ENCODE results near the gene FAM131A. TPM values are rescaled to one million over a fixed set of nuclear protein-coding genes. Genes with fewer than 3 reads are reported as not detected.
A peak's percentile ranks its signal among the peaks of the same experiment; 100 is the strongest.

The FAM131A gene
- total RNA-seq, 2 experiments from 2014 or later = 3.6 to 4.4 TPM

GRCh38 chr3:184306341-184306972 lies 30.9 kb upstream of the FAM131A start:
- H3K4me1 Mint-ChIP-seq = peaks cover 10% of the 10 kb centered on the region
- no peak overlapping the region for H3K4me3 Mint-ChIP-seq
- no peak for DNase-seq
- ChIA-PET CTCF (no interaction called here), POLR2A (no interaction called here)
- no peaks in the 10 kb centered on the region for H3K9me3 Mint-ChIP-seq
- H3K36me3 Mint-ChIP-seq (ENCODE audit: low read depth) = peaks cover 69% of the 10 kb centered on the region
- no peaks in the 10 kb centered on the region for H3K27me3 Mint-ChIP-seq
- H3K27ac Mint-ChIP-seq = no peak overlapping the region

DNA sequence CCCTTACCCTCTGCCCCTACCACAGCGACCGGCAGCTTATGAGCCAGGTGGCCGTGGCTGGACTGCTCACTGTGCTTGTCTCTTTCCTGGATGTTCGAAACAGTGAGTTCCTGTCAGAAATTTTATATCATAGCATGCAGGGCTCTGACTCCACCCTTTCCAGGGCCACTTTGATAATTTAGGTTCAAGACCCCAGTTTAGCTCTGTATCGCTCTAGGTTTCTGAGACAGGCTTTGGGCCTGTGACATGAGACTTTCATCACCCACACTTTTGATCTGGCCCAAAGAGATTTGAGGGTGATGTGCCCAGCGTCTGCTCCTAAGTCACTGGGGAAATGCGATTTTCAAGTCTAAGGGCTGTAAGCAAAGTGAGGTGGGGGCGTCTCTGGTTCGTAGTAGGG lies 29.5 kb upstream of the FAM131A start:
- Mint-ChIP-seq H3K27ac (no peak overlapping the region), H3K9me3 (no peaks in the 10 kb centered on the region), H3K4me1 (peaks cover 6% of the 10 kb centered on the region), H3K36me3 (ENCODE audit: low read depth) (peaks cover 56% of the 10 kb centered on the region), H3K27me3 (no peaks in the 10 kb centered on the region), H3K4me3 (no peak overlapping the region)
- DNase-seq = no peak
- ChIA-PET POLR2A (no interaction called here), CTCF (no interaction called here)

DNA sequence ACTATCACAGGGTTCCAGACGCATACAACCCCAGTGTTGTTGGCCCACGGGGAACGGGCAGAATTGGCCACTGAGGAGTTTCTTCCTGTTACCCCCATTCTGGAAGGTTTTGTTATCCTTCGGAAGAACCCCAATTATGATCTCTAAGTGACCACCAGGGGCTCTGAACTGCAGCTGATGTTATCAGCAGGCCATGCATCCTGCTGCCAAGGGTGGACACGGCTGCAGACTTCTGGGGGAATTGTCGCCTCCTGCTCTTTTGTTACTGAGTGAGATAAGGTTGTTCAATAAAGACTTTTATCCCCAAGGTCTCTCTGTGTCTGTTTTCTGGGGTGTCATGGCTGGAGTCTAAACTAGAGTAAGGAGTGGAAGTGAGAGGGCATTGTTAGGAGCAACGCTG lies 28.7 kb upstream of the FAM131A start:
- H3K36me3 Mint-ChIP-seq (ENCODE audit: low read depth) = peaks cover 49% of the 10 kb centered on the region
- POLR2A ChIA-PET = no interaction called here
- no peak for DNase-seq
- H3K27ac Mint-ChIP-seq = no peak overlapping the region
- H3K4me1 Mint-ChIP-seq = peaks cover 6% of the 10 kb centered on the region
- H3K9me3 Mint-ChIP-seq = no peaks in the 10 kb centered on the region
- H3K4me3 Mint-ChIP-seq = no peak overlapping the region
- CTCF ChIA-PET = no interaction called here
- H3K27me3 Mint-ChIP-seq = no peaks in the 10 kb centered on the region

- DNase-seq = no peak
- Mint-ChIP-seq H3K4me1 (peaks cover 10% of the 10 kb centered on the region), H3K36me3 (ENCODE audit: low read depth) (peaks cover 32% of the 10 kb centered on the region), H3K9me3 (no peaks in the 10 kb centered on the region), H3K27ac (no peak overlapping the region), H3K4me3 (no peak overlapping the region), H3K27me3 (no peaks in the 10 kb centered on the region)
- CTCF ChIA-PET = interaction anchor here (0.6 to 1.3 kb wide), 3 partner anchors 11 to 467 kb away, joined by 3 to 4 read pairs (median 3); no protein-coding TSS in a partner anchor
- POLR2A ChIA-PET = no interaction called here
Observed at GRCh38 chr3:184311633-184312032, 25.8 kb upstream of the FAM131A start.

GRCh38 chr3:184314363-184314699 lies 23.1 kb upstream of the FAM131A start, which contains the start of gene EIF4G1:
Gene EIF4G1 (plus strand): TSS chr3:184314606. CDS start chr3:184315797, 1,191 bp downstream.
- ChIA-PET POLR2A (no interaction called here), CTCF (no interaction called here)
- Mint-ChIP-seq H3K27ac (peak within 1 kb of the TSS; percentile 92), H3K4me3 (peak within 1 kb of the TSS; percentile 83), H3K9me3 (no peaks in the 10 kb centered on the region), H3K27me3 (no peaks in the 10 kb centered on the region), H3K4me1 (peaks cover 30% of the 10 kb centered on the region), H3K36me3 (ENCODE audit: low read depth) (peaks cover 29% of the 10 kb centered on the region)
- DNase-seq = peak; percentile 92

DNA sequence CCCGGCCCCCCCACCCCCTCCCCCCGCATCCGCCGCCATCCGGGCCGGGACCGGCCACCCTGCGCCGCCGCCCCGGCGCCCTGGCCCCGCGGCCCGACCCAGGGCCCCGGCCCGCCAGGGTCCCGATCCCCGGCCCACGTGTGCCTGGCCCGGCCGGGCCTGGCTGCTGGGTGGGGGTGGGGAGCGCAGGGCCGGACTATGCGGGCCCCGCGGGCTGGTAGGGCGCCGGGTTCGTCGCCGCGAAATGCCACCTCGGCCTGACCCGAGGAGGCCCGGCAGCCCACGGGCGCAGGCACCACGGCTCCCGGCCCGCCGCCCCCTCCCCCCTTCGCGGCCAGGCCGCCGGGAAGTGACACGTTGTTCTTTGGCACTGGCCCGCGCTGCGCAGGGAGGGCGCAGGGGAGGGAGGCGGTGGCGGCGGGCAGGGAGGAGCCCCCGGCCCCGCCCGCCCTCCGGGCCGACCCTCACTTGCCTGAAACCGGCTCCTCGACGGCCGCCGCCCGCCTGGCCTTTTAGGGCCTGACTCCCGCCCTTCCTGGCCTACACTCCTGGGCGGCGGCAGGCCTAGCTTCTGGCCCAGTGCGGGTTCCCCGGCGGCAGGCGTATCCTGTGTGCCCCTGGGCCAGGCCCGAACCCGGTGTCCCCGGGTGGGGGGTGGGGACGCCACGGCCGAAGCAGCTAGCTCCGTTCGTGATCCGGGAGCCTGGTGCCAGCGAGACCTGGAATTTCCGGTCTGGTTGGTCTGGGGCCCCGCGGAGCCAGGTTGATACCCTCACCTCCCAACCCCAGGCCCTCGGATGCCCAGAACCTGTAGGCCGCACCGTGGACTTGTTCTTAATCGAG lies 22.5 kb upstream of the FAM131A start:
- DNase-seq = peak; percentile 63
- POLR2A ChIA-PET = interaction anchor here (0.6 kb wide), 1 partner anchor 197 kb away, joined by 3 read pairs; no protein-coding TSS in a partner anchor
- peaks cover 35% of the 10 kb centered on the region for H3K4me1 Mint-ChIP-seq
- H3K36me3 Mint-ChIP-seq (ENCODE audit: low read depth) = peaks cover 29% of the 10 kb centered on the region
- H3K27ac Mint-ChIP-seq = peak overlapping the region; percentile 92
- no peaks in the 10 kb centered on the region for H3K9me3 Mint-ChIP-seq
- peak overlapping the region; percentile 83 for H3K4me3 Mint-ChIP-seq
- no peaks in the 10 kb centered on the region for H3K27me3 Mint-ChIP-seq
- CTCF ChIA-PET = interaction anchor here (3.4 kb wide), 1 partner anchor 12 kb away, joined by 10 read pairs; no protein-coding TSS in a partner anchor

- ChIA-PET POLR2A (interaction anchor here (0.6 kb wide), 1 partner anchor 197 kb away, joined by 3 read pairs; no protein-coding TSS in a partner anchor), CTCF (interaction anchor here (0.9 to 3.4 kb wide), 4 partner anchors 10 to 20 kb away, joined by 3 to 10 read pairs (median 4); no protein-coding TSS in a partner anchor)
- H3K36me3 Mint-ChIP-seq (ENCODE audit: low read depth) = peaks cover 27% of the 10 kb centered on the region
- no peaks in the 10 kb centered on the region for H3K9me3 Mint-ChIP-seq
- peak overlapping the region; percentile 92 for H3K27ac Mint-ChIP-seq
- H3K4me1 Mint-ChIP-seq = peaks cover 35% of the 10 kb centered on the region
- no peaks in the 10 kb centered on the region for H3K27me3 Mint-ChIP-seq
- no peak for DNase-seq
- peak overlapping the region; percentile 83 for H3K4me3 Mint-ChIP-seq
Observed at GRCh38 chr3:184315543-184315867, 21.9 kb upstream of the FAM131A start.

DNA sequence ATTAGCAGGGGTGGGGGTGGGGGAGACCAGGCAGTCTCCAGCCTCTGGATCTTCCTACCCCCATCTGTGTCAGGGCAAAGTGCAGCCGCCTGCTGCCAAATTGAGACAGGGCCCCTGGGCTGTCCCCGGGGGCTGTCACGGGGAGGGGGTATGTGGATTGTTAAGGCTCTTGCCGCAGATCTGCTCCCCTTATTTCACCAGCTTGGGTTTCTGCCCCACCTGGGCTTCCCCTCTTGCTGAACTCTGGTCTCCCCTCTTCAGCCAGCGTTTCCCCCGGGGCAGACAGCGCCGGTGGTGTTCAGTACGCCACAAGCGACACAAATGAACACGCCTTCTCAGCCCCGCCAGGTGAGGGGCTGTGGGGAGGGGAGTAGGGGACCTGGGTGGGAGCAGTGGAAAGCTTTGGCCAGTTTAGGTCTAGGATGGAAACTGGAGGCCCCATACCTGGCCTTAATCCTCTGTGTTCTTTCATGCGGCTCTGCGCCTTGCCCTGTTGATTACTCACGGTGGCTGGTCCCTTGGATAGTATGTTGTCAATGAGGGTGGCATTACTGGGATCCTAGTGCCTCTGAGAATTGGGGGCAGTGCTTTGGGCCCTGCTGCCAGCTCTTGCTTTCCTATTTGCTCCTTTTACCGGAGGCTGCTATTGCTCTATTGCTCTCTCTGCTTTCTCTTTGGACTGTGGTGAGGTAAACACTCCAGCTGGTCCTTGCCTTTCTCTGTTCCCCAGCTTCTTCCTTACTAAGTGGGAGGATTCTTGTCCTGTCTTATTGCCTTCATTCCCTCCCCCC lies 21.3 kb upstream of the FAM131A start:
- ChIA-PET POLR2A (interaction anchor here (0.6 kb wide), 1 partner anchor 196 kb away, joined by 3 read pairs; no protein-coding TSS in a partner anchor), CTCF (interaction anchor here (0.9 to 3.4 kb wide), 4 partner anchors 9 to 19 kb away, joined by 3 to 10 read pairs (median 4); no protein-coding TSS in a partner anchor)
- DNase-seq = no peak
- Mint-ChIP-seq H3K4me1 (peaks cover 39% of the 10 kb centered on the region), H3K27me3 (no peaks in the 10 kb centered on the region), H3K4me3 (peak overlapping the region; percentile 83), H3K9me3 (no peaks in the 10 kb centered on the region), H3K36me3 (ENCODE audit: low read depth) (peaks cover 32% of the 10 kb centered on the region), H3K27ac (peak overlapping the region; percentile 92)

DNA sequence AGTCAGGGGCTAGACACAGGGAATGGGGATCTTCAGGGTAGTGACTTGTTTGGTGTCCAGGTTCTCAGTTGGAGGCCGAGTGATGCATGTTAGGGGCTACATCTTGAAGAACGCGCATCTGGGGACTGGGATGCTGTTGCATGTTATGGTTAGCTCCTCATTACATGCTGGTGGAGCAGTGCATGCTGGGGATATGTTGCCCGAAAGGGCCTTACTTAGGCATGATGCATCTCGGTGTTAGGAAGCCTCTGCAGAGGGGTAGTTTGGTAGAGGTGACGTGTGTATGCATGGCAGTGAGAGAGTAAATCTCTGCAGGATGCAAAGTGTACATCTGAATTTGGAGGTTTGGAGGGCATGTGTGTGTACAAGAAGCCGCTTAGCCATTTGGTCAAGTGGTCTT lies 20.6 kb upstream of the FAM131A start:
- ChIA-PET CTCF (interaction anchor here (3.4 kb wide), 1 partner anchor 10 kb away, joined by 10 read pairs; no protein-coding TSS in a partner anchor), POLR2A (no interaction called here)
- peaks cover 39% of the 10 kb centered on the region for H3K36me3 Mint-ChIP-seq (ENCODE audit: low read depth)
- H3K9me3 Mint-ChIP-seq = no peaks in the 10 kb centered on the region
- H3K27ac Mint-ChIP-seq = peak overlapping the region; percentile 92
- DNase-seq = no peak
- peak overlapping the region; percentile 83 for H3K4me3 Mint-ChIP-seq
- peaks cover 41% of the 10 kb centered on the region for H3K4me1 Mint-ChIP-seq
- no peaks in the 10 kb centered on the region for H3K27me3 Mint-ChIP-seq

DNA sequence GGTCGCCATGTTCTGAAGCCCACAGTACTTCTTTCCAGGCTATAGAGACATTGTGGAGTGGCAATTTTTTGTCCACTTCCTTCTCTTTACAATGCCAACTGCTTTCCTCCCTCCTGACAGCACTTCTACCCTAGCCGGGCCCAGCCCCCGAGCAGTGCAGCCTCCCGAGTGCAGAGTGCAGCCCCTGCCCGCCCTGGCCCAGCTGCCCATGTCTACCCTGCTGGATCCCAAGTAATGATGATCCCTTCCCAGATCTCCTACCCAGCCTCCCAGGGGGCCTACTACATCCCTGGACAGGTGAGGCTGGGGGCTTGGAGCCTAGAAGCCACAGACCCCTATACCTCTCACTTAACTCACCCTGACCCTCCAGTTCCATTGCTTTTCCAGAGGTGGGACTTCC lies 20.2 kb upstream of the FAM131A start:
- H3K4me3 Mint-ChIP-seq = peak overlapping the region; percentile 83
- H3K4me1 Mint-ChIP-seq = peaks cover 41% of the 10 kb centered on the region
- no peak for DNase-seq
- ChIA-PET CTCF (interaction anchor here (3.4 kb wide), 1 partner anchor 10 kb away, joined by 10 read pairs; no protein-coding TSS in a partner anchor), POLR2A (no interaction called here)
- no peaks in the 10 kb centered on the region for H3K27me3 Mint-ChIP-seq
- no peak overlapping the region for H3K27ac Mint-ChIP-seq
- no peaks in the 10 kb centered on the region for H3K9me3 Mint-ChIP-seq
- H3K36me3 Mint-ChIP-seq (ENCODE audit: low read depth) = peaks cover 40% of the 10 kb centered on the region

DNA sequence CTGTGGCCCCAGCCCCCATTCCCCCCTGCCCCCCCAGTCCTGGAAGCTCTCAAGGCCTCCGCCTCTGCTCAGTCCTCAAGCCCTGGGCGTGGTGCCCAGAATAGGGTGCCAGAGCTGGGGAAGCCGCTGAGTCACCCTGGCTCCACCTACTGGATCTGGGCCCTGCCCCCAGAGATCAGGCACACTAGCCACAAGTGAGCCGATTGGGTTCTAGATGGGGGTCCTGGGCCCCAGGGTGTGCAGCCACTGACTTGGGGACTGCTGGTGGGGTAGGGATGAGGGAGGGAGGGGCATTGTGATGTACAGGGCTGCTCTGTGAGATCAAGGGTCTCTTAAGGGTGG lies 17.3 kb upstream of the FAM131A start:
- DNase-seq = no peak
- peak overlapping the region; percentile 9 for H3K27ac Mint-ChIP-seq
- H3K9me3 Mint-ChIP-seq = no peaks in the 10 kb centered on the region
- H3K4me1 Mint-ChIP-seq = peaks cover 39% of the 10 kb centered on the region
- ChIA-PET CTCF (interaction anchor here (0.6 to 1.3 kb wide), 4 partner anchors 13 to 455 kb away, joined by 4 to 5 read pairs (median 4); no protein-coding TSS in a partner anchor), POLR2A (no interaction called here)
- no peaks in the 10 kb centered on the region for H3K27me3 Mint-ChIP-seq
- peaks cover 65% of the 10 kb centered on the region for H3K36me3 Mint-ChIP-seq (ENCODE audit: low read depth)
- H3K4me3 Mint-ChIP-seq = no peak overlapping the region

DNA sequence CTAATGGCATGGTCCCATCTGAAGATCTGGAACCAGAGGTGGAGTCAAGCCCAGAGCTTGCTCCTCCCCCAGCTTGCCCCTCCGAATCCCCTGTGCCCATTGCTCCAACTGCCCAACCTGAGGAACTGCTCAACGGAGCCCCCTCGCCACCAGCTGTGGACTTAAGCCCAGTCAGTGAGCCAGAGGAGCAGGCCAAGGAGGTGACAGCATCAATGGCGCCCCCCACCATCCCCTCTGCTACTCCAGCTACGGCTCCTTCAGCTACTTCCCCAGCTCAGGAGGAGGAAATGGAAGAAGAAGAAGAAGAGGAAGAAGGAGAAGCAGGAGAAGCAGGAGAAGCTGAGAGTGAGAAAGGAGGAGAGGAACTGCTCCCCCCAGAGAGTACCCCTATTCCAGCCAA lies 15.7 kb upstream of the FAM131A start:
- Mint-ChIP-seq H3K27ac (no peak overlapping the region), H3K27me3 (no peaks in the 10 kb centered on the region), H3K4me3 (no peak overlapping the region), H3K4me1 (peaks cover 30% of the 10 kb centered on the region), H3K36me3 (ENCODE audit: low read depth) (peaks cover 76% of the 10 kb centered on the region), H3K9me3 (no peaks in the 10 kb centered on the region)
- ChIA-PET CTCF (no interaction called here), POLR2A (no interaction called here)
- DNase-seq = no peak
